Adrenal gland (tissue), 5 donors: ENCODE data around the gene RASSF5.

Experiments used
- POLR2A ChIP-seq, 2 donors: fragments of 450-650 bp; IDR thresholded peaks; one replicate each; pipeline ENCODE4 v1.6.1; 2017; ENCODE audit warnings: antibody characterized with exemption in 2 of 2, mild to moderate bottlenecking in 2 of 2, moderate library complexity in 1 of 2
- TF ChIP-seq, protein P1 (sequence below), 6 experiments: fragments of 450-650 bp in 4 of 6; fragments of 200-600 bp in 2 of 6; sonication (generic) in 1 of 6; IDR thresholded peaks; 1 replicate in 5 of 6; 2 replicates in 1 of 6; pipeline versions ENCODE4 v1.5.1 to v1.8.0; 2016 to 2021; ENCODE audit warnings: antibody characterized with exemption in 6 of 6, mild to moderate bottlenecking in 2 of 6, moderate library complexity in 1 of 6
- donor health status: DM: no; HTN: no; CAD: no.

DNA sequence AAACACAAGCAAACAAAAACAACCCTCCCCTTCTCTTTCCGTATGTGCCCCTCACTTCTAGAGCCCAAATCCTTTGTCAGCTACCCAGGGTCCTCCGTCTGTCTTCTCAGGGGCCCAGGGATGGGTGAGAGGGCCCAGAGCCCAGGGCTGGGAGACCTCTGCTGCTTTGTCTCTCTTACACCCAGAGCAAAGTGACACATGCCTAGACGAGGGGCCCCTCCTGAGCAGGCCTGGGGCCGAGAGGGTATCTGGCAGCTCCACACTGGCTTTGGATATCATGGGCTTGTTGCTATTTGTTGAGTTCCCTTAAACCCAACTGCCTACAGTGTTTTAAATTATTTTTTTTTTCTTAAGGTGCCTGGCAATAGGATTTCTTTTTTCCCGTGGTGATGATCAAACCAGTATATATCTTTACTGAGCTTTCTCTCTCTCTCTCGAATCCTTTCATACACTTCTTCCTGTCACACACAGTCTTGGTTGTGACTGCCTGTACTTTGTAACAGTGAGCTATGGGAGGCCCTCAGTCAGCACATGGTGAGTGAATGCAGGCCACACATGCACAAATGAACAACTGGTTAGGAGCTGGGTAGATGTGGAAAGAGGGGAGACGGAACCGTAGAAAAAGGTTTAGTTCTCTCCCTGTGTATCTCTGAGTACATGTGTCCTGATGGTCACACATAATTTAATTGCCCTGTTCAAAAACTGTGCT lies 14.5 kb downstream of the RASSF5 start:
- TF ChIP-seq, protein P1, sequence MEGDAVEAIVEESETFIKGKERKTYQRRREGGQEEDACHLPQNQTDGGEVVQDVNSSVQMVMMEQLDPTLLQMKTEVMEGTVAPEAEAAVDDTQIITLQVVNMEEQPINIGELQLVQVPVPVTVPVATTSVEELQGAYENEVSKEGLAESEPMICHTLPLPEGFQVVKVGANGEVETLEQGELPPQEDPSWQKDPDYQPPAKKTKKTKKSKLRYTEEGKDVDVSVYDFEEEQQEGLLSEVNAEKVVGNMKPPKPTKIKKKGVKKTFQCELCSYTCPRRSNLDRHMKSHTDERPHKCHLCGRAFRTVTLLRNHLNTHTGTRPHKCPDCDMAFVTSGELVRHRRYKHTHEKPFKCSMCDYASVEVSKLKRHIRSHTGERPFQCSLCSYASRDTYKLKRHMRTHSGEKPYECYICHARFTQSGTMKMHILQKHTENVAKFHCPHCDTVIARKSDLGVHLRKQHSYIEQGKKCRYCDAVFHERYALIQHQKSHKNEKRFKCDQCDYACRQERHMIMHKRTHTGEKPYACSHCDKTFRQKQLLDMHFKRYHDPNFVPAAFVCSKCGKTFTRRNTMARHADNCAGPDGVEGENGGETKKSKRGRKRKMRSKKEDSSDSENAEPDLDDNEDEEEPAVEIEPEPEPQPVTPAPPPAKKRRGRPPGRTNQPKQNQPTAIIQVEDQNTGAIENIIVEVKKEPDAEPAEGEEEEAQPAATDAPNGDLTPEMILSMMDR (IDR thresholded peaks at IDR 0.05): no peak
- TF ChIP-seq POLR2A (IDR thresholded peaks at IDR 0.05): no peak
